IMR-90 (cell line): ENCODE measurements around the gene LINGO4. TPM values are rescaled to one million over a fixed set of nuclear protein-coding genes. Genes with fewer than 3 reads are reported as not detected.

Source experiments
- ATAC-seq: fragments of 200-7000 bp; cut with Tn5 transposase; 2 replicates; pipeline ENCODE4 v1.9.1; 2020; ENCODE audit warnings: low read depth, mild to moderate bottlenecking, moderate library complexity
- BruUV-seq: library from RNA; stranded (reverse); fragments of 400-500 nt; replicated peaks from 2 replicates; lab custom pipeline; 2021; lab: Mats Ljungman, UMichigan
- CTCF ChIA-PET: fragments of 300-600 bp; formaldehyde crosslinking; extraction: SDS; loops from one replicate; lab custom pipeline; 2021; ENCODE audit warnings: antibody characterized with exemption; lab: Yijun Ruan, JAX
- POLR2A ChIA-PET: fragments of 300-600 bp; sonication (Branson Sonifier 250); formaldehyde crosslinking; loops from one replicate; lab custom pipeline; 2022; ENCODE audit warnings: antibody characterized with exemption; ENCODE audit not compliant: unreplicated experiment; lab: Charles Lee
- DNase-seq: peaks from one replicate; pipeline ENCODE4 v3.0.0; 2013
- H2AFZ ChIP-seq: replicated peaks from 2 replicates; pipeline ENCODE3; 2013; ENCODE audit warnings: low read length, mild to moderate bottlenecking; ENCODE audit not compliant: poor library complexity
- H2AK5ac ChIP-seq: 2 replicates; pipeline ENCODE4 v1.6.1; 2013; ENCODE audit warnings: low read depth, low read length, inconsistent platforms
- H2AK9ac ChIP-seq: replicated peaks from 2 replicates; pipeline ENCODE3; 2013; ENCODE audit warnings: mild to moderate bottlenecking, low read depth, low read length, moderate library complexity; ENCODE audit not compliant: poor library complexity
- H2BK120ac ChIP-seq: 2 replicates; pipeline ENCODE4 v1.6.1; 2013; ENCODE audit warnings: low read depth, low read length, inconsistent platforms
- H2BK15ac ChIP-seq: 3 replicates; pipeline ENCODE4 v1.6.1; 2013; ENCODE audit warnings: low read depth, low read length, inconsistent platforms
- H2BK20ac ChIP-seq: 2 replicates; pipeline ENCODE4 v1.6.1; 2013; ENCODE audit warnings: low read depth, mild to moderate bottlenecking, inconsistent platforms, low read length, moderate library complexity
- H2BK5ac ChIP-seq: 2 replicates; pipeline ENCODE4 v1.6.1; 2013; ENCODE audit warnings: mild to moderate bottlenecking, low read depth, low read length, inconsistent platforms; ENCODE audit not compliant: poor library complexity, severe bottlenecking
- H3K14ac ChIP-seq: replicated peaks from 2 replicates; pipeline ENCODE4 v1.6.1; 2013; ENCODE audit warnings: low read depth, low read length, inconsistent platforms
- H3K18ac ChIP-seq: 2 replicates; pipeline ENCODE4 v1.6.1; 2013; ENCODE audit warnings: low read depth, low read length, control low read depth
- H3K23ac ChIP-seq: 2 replicates; pipeline ENCODE4 v1.6.1; 2013; ENCODE audit warnings: low read depth, low read length, inconsistent platforms
- H3K27ac ChIP-seq: 2 replicates; pipeline ENCODE4 v1.5.1; 2013; ENCODE audit warnings: mild to moderate bottlenecking, control low read depth, low read length; ENCODE audit not compliant: insufficient read depth
- H3K27me3 ChIP-seq: 2 replicates; pipeline ENCODE4 v1.6.1; 2013; ENCODE audit warnings: low read length; ENCODE audit not compliant: control insufficient read depth, insufficient read depth
- H3K36me3 ChIP-seq: 2 replicates; pipeline ENCODE4 v1.6.1; 2013; ENCODE audit warnings: low read length, mixed read lengths; ENCODE audit not compliant: control insufficient read depth, insufficient read depth
- H3K4ac ChIP-seq: 2 replicates; pipeline ENCODE4 v1.6.1; 2013; ENCODE audit warnings: low read depth, low read length, inconsistent platforms
- H3K4me1 ChIP-seq: 2 replicates; pipeline ENCODE4 v1.6.1; 2013; ENCODE audit warnings: low read length, mixed read lengths; ENCODE audit not compliant: control insufficient read depth, insufficient read depth
- H3K4me2 ChIP-seq: 2 replicates; pipeline ENCODE4 v1.6.1; 2013; ENCODE audit warnings: low read depth, mild to moderate bottlenecking, control low read depth, low read length, moderate library complexity
- H3K4me3 ChIP-seq: 2 replicates; pipeline ENCODE4 v1.5.1; 2013; ENCODE audit warnings: low read depth, mild to moderate bottlenecking, control low read depth, low read length, moderate library complexity; ENCODE audit not compliant: insufficient read depth
- H3K56ac ChIP-seq: 2 replicates; pipeline ENCODE4 v1.6.1; 2013; ENCODE audit warnings: low read length, inconsistent platforms; ENCODE audit not compliant: insufficient read depth; ENCODE audit errors: extremely low read depth
- H3K79me1 ChIP-seq, 2 experiments: 2 replicates each; pipeline ENCODE4 v1.6.1; 2013; ENCODE audit warnings: low read length in 2 of 2, inconsistent platforms in 1 of 2, low read depth in 1 of 2
- H3K9ac ChIP-seq: 2 replicates; pipeline ENCODE4 v1.6.1; 2013; ENCODE audit warnings: low read depth, low read length, control low read depth
- H3K9me1 ChIP-seq: 2 replicates; pipeline ENCODE4 v1.6.1; 2013; ENCODE audit warnings: low read length, inconsistent platforms; ENCODE audit not compliant: insufficient read depth
- H3K9me3 ChIP-seq: 2 replicates; pipeline ENCODE4 v1.6.1; 2013; ENCODE audit warnings: low read length; ENCODE audit not compliant: control insufficient read depth, insufficient read depth
- H4K20me1 ChIP-seq: 2 replicates; pipeline ENCODE4 v1.6.1; 2013; ENCODE audit warnings: low read length, inconsistent platforms; ENCODE audit not compliant: insufficient read depth
- H4K5ac ChIP-seq: 2 replicates; pipeline ENCODE4 v1.6.1; 2013; ENCODE audit warnings: mild to moderate bottlenecking, low read depth, low read length, control low read depth
- H4K8ac ChIP-seq, 2 experiments: 2 replicates each; pipeline ENCODE4 v1.6.1; 2013; ENCODE audit warnings: low read depth in 2 of 2, low read length in 2 of 2, control low read depth in 1 of 2, inconsistent platforms in 1 of 2
- H4K91ac ChIP-seq: 2 replicates; pipeline ENCODE4 v1.6.1; 2013; ENCODE audit warnings: low read depth, low read length, inconsistent platforms; ENCODE audit not compliant: insufficient read depth
- BHLHE40 ChIP-seq: fragments of 150-350 bp; IDR thresholded peaks from 2 replicates; pipeline ENCODE4 v1.6.1; 2016; ENCODE audit warnings: mild to moderate bottlenecking, low read depth, low read length
- CHD1 ChIP-seq: IDR thresholded peaks from 2 replicates; pipeline ENCODE4 v1.6.1; 2012; ENCODE audit warnings: low read depth, low read length, improper control_type of control experiment
- FOS ChIP-seq: fragments of 150-350 bp; IDR thresholded peaks from 2 replicates; pipeline ENCODE4 v1.6.1; 2016; ENCODE audit warnings: low read depth, low read length
- MAFK ChIP-seq: IDR thresholded peaks from 2 replicates; pipeline ENCODE4 v1.6.1; 2012; ENCODE audit warnings: low read depth, low read length, improper control_type of control experiment
- MAZ ChIP-seq: IDR thresholded peaks from 2 replicates; pipeline ENCODE4 v1.6.1; 2012; ENCODE audit warnings: low read depth, mild to moderate bottlenecking, low read length, improper control_type of control experiment, moderate library complexity, borderline replicate concordance
- MXI1 ChIP-seq: IDR thresholded peaks from 2 replicates; pipeline ENCODE4 v1.6.1; 2012; ENCODE audit warnings: low read depth, mild to moderate bottlenecking, low read length, moderate library complexity, borderline replicate concordance
- POLR2A ChIP-seq: IDR thresholded peaks from 2 replicates; pipeline ENCODE4 v1.6.1; 2012; ENCODE audit warnings: mild to moderate bottlenecking, low read depth, low read length
- RCOR1 ChIP-seq: IDR thresholded peaks from 2 replicates; pipeline ENCODE4 v1.6.1; 2012; ENCODE audit warnings: mild to moderate bottlenecking, low read length, improper control_type of control experiment; ENCODE audit not compliant: insufficient replicate concordance
- SMC3 ChIP-seq: fragments of 150-350 bp; IDR thresholded peaks from 2 replicates; pipeline ENCODE4 v1.6.1; 2016; ENCODE audit warnings: low read depth, mild to moderate bottlenecking, antibody characterized with exemption, low read length, moderate library complexity
- WGBS, 2 experiments: methylation state at CpG; one replicate each; pipeline versions ENCODE4 v1.1.5 to v1.1.7; 2013; ENCODE audit warnings: missing lambda C conversion rate in 2 of 2; ENCODE audit not compliant: insufficient read length in 1 of 2; ENCODE audit errors: extremely low coverage in 2 of 2; 5-methylcytosine and 5-hydroxymethylcytosine counted together
- dilution Hi-C: fragments of 300-500 bp; cut with HindIII; formaldehyde crosslinking; loops from one replicate; pipeline ENCODE4 v1.14.3; 2018; ENCODE audit warnings: low sequenced_read_pairs; ENCODE audit not compliant: unreplicated experiment
- in situ Hi-C: fragments of 300-500 bp; cut with MboI; formaldehyde crosslinking; loops from 3 replicates; pipeline ENCODE4 v1.14.3; 2019; ENCODE audit warnings: low sequenced_read_pairs, inconsistent platforms, mixed read lengths
- intact Hi-C: fragments of 100-400 bp; cut with micrococcal nuclease; formaldehyde crosslinking; loops from 2 replicates; pipeline ENCODE4 v1.10.0; 2022
- polyA plus RNA-seq, 3 experiments: library from polyadenylated mRNA; depleted of rRNA; stranded (reverse); fragments of >200 nt; gene quantifications; 2 replicates each; pipeline ENCODE4 v1.2.3, GENCODE V29; 2012; ENCODE audit warnings: low replicate concordance in 1 of 3
- total RNA-seq: library from RNA; depleted of rRNA; stranded (reverse); fragments of >200 nt; gene quantifications from 2 replicates; pipeline ENCODE4 v1.2.3, GENCODE V29; 2012
- TF ChIP-seq, protein P1 (sequence below): conservative IDR thresholded peaks from 2 replicates; pipeline ENCODE4 v1.5.1; 2012; ENCODE audit warnings: mild to moderate bottlenecking, low read depth, low read length, improper control_type of control experiment

Gene LINGO4
- total and polyA plus RNA-seq, 2 of the 4 experiments (the other 2 are of a cell fraction): not detected

DNA sequence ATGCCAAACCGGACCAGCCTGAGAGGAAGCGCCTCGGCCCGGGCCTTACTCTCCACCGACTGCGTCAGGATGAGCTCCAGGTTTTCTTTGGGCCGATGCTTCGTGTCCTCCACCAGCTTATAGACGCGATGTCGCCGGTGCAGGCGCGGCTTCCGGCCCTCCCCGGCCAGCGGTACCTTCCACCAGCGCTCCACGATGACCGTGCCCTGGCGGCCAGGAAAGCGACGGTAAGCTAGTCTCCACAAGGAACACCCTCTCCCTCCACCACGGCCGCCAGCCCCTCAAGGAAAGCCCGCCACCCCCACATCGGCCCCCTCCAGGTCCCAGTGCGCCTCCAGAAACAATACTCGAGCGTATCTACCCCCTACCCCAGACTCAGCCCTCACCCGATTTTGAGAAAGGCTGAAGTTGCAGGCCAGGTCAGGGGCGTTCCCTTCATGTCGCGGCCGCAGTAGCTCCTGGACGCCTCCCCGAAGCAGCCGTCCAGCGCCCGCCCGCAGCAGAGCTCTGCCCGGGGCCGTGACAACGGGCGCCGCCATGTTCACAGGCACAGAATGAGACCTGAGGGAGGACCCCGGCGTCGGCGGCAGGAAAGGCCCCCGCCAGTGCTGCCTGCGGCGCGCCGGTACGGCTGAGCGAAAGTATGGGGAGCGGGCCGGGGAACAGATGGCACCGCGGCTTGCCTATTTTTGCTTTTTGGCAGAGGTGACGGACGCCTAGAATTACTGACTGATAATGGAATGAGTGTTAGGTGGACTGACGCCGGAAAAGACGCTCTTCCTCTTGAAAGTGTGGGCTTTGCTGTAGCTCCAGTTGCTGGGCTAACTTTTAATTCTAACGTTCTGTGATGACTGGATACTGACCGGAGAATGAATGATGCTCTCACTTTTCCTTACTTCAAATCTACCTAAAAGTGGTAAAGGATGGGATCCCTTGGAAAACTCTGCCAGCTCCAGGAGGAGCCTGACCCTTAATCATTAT is 42.0 kb downstream of the LINGO4 start, which contains the start of gene MRPL9:
Gene MRPL9 (minus strand): TSS at position 556 of the 981 bp plus-strand sequence. CDS start 17 bp downstream, at position 539.
- Histone ChIP-seq H2BK15ac (peak within 1 kb of the TSS; percentile 49; the same call in 1 of the 3 replicates), H3K4me3 (peak within 1 kb of the TSS; percentile 71), H2AK5ac (no peak within 1 kb of the TSS; the same call in 1 of the 2 replicates), H3K4me2 (peak within 1 kb of the TSS; percentile 91), H3K14ac (peak within 1 kb of the TSS; percentile 96), H2BK20ac (no peak within 1 kb of the TSS), H2AFZ (peak within 1 kb of the TSS; percentile 96), H3K4me1 (peaks cover 3% of the 10 kb centered on the region; the same call in 1 of the 2 replicates), H3K9ac (peak within 1 kb of the TSS; percentile 92), H3K56ac (peak within 1 kb of the TSS; percentile 85), H3K4ac (peak within 1 kb of the TSS; percentile 84), H3K9me1 (peaks cover under 1% of the 10 kb centered on the region; the same call in 1 of the 2 replicates), H3K27me3 (no peaks in the 10 kb centered on the region), H3K9me3 (no peaks in the 10 kb centered on the region), H2BK5ac (peak within 1 kb of the TSS; percentile 61), H2BK120ac (peak within 1 kb of the TSS; percentile 31; the same call in 1 of the 2 replicates), H3K27ac (peak within 1 kb of the TSS; percentile 80), H4K8ac (peak within 1 kb of the TSS; percentile 99 to 100), H3K36me3 (peaks cover 16% of the 10 kb centered on the region), H3K23ac (peak within 1 kb of the TSS; percentile 87), H2AK9ac (peak within 1 kb of the TSS; percentile 79), H3K18ac (peak within 1 kb of the TSS; percentile 30), H3K79me1 (peaks cover 5 to 32% of the 10 kb centered on the region in 2 experiments), H4K20me1 (no peaks in the 10 kb centered on the region), H4K5ac (peak within 1 kb of the TSS; percentile 86), H4K91ac (peak within 1 kb of the TSS; percentile 91)
- BruUV-seq: no TSS peak
- WGBS, 2 experiments: 4% methylated on average over 21 of the region's 68 CpGs; no CpG with 5 or more reads in 1 of the 2 experiments
- peak; percentile 100 for ATAC-seq
- intact Hi-C loops: loop anchor here (2.0 to 5.0 kb wide), 3 partner anchors 74 to 239 kb away; partner anchors contain the start of genes C2CD4D and THEM4
- dilution Hi-C loops: no loop called here
- peak; percentile 71 for DNase-seq
- in situ Hi-C loops: no loop called here
- ChIA-PET CTCF (interaction anchor here (1.5 kb wide), 1 partner anchor 16 kb away, joined by 5 read pairs; no protein-coding TSS in a partner anchor), POLR2A (interaction anchor here (0.6 kb wide), 1 partner anchor 13 kb away, joined by 3 read pairs; no protein-coding TSS in a partner anchor)
- TF ChIP-seq MAZ: peak; percentile 58; the same call in 1 of the 2 replicates
- TF ChIP-seq MAFK: no peak
- TF ChIP-seq FOS: no peak
- TF ChIP-seq SMC3: peak; percentile 21; the same call in 1 of the 2 replicates
- TF ChIP-seq BHLHE40: no peak
- no peak for TF ChIP-seq CHD1
- TF ChIP-seq, protein P1, sequence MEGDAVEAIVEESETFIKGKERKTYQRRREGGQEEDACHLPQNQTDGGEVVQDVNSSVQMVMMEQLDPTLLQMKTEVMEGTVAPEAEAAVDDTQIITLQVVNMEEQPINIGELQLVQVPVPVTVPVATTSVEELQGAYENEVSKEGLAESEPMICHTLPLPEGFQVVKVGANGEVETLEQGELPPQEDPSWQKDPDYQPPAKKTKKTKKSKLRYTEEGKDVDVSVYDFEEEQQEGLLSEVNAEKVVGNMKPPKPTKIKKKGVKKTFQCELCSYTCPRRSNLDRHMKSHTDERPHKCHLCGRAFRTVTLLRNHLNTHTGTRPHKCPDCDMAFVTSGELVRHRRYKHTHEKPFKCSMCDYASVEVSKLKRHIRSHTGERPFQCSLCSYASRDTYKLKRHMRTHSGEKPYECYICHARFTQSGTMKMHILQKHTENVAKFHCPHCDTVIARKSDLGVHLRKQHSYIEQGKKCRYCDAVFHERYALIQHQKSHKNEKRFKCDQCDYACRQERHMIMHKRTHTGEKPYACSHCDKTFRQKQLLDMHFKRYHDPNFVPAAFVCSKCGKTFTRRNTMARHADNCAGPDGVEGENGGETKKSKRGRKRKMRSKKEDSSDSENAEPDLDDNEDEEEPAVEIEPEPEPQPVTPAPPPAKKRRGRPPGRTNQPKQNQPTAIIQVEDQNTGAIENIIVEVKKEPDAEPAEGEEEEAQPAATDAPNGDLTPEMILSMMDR: no peak
- no peak for TF ChIP-seq RCOR1
- TF ChIP-seq MXI1: peak; percentile 58; the same call in 1 of the 2 replicates
- TF ChIP-seq POLR2A: peak; percentile 78; the same call in 1 of the 2 replicates
